ENCODE results near the gene STX18.

The STX18 gene

DNA sequence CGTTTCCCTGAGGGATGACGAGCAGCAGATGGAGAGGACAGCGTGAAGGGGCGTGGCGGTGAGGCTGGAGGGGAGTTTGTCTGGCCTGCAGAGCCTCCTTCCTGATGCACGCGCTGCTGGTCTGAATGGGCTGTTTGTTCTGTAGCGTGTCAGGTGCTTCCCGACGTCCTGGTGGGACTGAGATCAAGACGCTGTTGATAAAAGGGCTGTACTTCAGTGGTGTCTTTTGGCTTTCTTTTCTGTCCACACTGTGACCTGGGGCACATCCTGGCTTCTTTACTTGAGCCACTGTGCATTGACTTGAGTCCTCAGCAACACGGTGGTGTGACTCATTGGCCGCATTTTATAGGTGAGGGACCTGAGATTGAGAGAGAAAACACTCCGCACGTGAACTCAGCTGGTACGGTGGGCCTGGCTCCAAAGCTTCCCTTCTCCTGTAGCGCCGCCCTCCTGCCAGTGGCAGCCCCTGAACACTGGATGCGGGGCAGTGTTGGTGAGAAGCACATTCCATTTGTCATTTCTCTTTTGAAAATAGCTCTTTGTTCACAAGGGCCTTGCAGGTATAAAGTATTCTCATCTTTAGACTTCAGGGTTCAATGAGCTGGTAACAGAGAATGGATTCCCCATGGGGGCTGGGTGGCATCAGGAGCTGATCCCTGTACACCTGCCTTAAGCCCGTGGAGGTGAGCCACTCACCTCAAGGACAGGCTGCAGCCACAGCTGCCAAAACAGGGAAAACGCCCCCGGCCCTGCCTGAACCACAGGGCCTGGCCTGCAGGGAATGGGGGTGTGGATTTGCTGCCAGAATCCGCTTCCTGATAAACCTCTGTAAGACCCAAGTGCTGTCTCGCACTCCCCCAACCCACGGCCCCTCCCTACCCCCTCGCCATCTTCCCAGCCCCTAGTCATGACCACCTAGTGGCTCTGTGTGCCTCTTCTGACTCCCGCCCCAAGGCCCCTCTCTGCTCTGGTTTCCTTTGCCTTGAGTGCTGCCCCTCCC, 125.7 kb downstream of the STX18 start:
- DNase-seq, result no peak

DNA sequence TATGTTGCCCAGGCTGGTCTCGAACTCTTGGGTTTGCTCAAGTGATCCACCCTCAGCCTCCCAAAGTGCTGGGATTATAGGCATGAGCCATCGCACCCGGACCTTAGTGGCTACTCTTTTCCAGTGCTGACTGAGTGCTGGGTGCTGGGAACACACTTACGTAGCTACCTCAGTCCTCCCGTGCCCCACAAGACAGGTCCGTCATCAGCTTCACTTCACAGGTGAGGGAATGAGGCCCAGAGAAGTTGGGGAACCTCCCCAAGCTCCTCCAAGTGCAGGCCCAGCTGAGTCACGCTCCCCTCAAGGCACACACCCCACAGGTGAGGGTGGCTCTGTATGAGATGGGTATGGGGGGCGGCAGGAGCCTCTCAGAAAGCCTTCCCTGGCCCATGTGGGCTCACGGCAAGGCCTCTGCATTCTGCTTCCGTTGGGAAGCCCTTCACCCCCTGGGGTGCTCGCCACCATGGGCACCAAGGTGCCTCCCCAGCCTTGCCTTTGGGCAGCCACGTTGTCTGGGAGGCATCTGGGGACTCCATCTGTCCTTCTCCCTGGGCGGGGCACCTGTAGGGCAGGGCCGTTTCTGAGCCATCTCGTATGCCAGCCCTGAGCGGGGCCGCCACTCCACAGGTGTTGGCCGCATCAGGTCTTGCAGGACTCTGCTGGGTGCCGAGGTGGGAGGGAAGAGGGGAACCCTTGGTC, 126.6 kb downstream of the STX18 start:
- no peak for DNase-seq

DNA sequence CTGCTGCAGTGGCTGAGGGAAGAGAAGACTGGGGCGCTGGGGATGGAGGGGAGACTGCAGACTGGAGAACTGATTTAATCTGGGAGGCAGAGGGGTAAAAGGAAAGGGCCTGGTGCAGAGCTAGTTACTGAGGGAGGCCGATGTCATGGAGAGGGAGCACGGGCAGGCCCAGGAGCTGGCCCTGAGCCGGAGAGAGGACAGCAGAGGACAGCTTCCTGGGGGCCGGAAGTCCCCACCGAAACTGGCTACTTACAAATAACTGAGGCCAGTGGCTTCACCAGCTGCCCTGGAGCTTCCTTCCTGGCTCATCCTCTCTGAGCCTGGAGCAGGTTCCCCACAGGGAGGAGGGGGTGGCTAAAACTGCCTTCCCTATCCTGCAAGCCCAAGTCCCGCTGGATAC, 128.0 kb downstream of the STX18 start:
- DNase-seq, result no peak

DNA sequence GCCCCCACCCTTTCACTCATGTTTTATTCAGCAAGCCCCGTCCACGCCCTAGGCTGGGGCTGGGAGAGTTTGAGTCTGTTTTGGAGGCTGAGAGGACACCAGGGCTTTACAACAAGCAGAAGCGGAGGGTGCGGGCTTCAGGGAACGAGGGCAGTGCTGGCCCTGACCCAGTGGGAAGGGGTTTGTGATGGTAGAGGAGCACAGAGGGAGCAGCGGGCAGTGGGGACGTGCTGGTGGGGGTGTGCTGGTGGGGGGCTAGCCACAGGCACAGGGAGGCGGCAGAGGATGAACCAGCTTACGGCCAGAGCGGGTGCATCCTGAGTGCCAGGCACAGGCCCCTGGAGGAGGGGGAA, 128.5 kb downstream of the STX18 start:
- DNase-seq, result no peak

DNA sequence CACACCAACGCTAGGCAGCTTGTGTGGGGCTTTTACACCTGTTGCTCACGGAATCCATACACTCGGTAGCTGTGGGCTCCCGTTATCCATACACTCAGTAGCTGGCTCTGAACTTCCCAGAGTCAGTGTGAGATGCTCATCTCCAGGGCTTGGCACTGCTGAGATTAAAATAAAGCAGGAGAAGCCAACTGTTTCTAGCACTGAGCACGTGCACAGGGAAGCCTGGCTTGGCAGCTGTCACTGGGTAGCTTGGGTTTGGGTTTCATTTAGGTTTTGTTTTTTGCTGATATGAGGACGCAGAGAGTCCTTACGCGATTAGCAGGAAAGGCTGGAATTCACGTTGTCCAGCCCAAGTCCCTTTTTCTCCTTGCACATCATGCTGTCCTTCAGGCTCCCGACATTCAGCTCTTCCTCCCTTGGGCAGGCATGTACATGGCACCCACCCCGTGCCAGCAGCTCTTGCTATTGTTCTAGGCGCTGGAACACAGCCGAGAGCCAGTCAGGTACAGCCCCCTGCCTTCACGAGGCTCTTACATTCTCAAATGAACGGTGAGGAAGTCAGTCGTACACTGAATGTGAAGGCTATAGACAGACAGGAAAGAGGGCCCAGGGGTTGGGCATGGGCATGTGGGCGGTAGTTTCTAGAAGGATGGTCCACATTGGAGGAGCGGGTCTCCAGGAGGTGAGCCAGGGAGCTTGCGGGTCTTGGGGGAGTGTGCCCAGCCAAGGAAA, 129.0 kb downstream of the STX18 start:
- DNase-seq, result no peak

DNA sequence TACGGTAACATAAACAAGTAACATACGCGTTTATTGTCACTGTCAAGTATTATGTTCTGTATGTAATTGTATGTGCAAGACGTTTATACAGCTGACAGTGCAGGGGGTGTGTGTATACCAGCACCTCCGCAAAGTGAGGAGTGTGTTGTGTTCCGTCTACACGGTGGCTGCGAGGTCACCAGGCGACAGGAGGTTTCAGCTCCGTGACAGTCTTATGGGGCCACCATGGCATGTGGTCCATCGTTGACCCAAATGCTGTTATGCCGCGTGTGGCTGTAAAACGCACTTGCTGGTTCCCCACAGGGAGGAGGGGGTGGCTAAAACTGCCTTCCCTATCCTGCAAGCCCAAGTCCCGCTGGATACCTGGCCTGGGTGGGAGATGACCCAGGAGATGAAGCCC, 129.9 kb downstream of the STX18 start:
- no peak for DNase-seq

DNA sequence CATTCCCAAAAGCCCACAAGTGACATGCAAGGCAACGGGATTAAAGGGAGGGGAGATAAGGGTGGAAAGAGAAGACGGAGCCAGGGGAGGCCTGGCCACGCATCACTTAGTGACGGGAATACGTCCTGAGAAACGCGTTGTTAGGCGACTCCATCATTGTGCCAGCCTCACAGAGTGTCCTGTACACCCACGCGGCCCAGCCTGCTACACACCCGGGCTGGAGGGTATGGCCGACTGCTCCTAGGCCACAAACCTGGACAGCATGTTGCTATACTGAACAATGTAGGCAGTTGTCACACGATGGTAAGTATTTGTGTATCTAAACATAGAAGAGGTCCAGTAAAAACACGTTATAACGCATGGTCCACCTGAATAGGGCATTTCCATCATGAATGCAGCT, 131.6 kb downstream of the STX18 start:
- DNase-seq, result no peak

DNA sequence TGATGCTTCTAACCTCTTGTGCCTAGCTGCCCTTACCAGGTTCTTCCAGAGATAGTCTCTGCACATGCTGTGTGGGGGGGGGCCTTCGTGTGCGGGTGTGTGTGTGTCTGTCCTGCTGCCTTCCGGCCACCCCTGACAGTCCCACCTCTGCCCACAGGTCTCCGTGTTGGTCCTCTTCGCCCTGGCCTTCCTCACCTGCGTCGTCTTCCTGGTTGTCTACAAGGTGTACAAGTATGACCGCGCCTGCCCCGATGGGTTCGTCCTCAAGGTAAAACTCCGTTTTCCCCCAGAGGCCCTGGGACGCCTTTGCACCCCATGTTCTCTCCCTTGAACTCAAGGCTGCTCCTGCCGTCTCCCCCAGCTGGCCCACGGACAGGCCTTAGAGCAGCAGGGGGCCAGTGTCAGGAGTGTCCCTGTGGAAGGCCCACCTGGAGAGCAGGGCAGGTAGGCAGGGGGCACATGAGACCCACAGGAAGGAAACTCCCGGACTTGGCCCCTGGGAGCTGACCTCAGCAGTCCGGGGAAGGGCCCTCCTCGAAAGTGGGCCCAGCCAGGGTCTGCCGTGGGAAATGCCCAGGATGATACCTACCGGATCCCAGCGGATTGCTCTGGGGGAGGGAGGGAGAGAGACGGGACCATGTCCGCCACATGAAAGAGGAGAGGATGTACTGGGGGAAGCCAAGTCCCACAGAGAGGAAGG, 132.3 kb downstream of the STX18 start:
- no peak for DNase-seq

DNA sequence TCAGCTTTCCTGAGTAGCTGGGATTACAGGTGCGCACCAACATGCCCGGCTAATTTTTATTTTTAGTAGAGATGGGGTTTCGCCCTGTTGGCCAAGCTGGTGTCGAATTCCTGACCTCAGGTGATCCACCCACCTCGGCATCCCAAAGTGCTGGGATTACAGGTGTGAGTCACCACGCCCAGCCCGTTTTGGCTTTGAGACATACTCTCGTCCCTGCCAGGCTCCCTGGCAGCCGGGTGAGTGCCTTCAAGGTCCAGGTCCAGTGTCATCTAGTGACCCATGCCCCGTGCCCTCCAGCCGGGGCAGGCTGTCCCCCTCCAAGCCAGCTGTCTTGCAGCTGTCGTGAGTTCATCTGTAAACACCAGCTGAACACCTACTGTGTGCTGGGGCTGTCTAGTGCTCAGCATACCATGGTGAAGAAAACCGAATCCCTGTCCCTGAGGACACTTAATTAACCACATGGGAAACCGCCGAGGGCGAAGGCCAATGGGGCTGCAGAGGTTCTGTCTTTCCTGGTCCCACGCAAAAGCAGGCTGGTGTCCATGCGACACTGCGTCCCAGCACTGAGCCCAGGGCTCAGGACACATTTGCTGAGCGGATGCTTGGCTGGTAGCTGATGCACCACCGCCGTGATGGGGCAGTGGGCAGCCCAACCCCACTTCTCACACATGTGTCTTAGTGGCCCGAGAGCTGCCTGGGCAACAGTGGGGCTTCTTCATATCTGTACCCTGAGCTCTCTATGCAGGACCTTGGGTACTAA, 133.1 kb downstream of the STX18 start:
- DNase-seq, result no peak

DNA sequence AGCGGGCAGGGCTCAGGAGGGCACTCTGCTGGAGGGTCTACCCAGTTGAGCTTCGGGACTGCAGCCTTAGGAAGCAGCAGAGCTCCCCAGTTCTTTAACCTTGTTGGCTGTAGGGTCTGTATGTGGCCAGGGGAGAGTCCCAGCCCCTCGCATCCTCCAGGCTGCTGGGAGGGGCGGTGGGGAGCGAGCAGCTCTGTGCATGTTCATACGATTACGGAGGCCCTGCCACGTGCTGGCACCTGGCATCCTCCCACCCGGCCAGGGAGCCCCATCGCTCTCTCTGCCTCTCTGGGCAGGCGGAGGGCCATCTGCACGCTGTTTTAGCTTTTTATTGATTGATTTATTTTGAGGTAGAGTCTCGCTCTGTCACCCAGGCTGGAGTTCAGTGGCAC, 133.7 kb downstream of the STX18 start:
- no peak for DNase-seq

DNA sequence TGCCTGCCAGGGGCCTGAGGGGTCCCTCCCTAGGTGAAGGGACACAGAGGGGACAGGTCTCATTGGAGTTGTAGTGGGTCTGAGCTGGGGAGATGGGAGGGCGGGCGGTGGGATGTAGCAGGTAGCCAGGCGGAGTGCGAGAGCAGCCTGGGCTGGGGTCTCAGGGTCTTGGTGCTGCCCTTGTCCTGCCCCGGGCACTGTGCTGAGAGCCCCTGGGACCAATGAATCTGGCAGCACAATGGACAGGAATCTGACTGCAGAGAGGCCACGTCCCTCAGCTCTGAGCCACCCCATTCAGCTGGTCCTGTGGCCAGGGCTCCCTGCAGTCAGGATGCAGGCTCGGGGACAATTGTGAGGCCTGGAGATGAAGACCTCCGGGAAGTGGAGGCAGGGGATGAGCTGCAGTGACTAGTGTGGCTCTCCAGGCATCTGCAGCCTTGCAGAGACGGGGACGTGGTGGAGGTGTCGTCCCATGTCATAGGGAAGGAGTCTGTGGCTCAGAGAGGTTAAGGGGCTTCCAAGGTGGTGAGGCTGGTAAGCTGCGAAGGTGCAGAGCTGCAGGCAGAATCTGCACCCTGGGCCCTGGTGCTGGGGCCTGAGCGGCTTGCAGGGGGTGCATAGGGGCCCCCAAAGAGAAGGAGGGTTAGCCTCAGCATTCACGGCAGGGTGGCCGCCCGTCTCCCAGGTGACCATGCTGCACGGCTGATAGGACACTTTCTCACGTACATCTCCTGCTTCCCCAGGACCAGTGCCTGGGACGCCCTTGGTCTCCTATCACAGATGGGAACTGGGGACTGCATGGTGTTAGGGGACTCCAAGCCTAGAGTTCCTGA, 134.3 kb downstream of the STX18 start:
- no peak for DNase-seq

DNA sequence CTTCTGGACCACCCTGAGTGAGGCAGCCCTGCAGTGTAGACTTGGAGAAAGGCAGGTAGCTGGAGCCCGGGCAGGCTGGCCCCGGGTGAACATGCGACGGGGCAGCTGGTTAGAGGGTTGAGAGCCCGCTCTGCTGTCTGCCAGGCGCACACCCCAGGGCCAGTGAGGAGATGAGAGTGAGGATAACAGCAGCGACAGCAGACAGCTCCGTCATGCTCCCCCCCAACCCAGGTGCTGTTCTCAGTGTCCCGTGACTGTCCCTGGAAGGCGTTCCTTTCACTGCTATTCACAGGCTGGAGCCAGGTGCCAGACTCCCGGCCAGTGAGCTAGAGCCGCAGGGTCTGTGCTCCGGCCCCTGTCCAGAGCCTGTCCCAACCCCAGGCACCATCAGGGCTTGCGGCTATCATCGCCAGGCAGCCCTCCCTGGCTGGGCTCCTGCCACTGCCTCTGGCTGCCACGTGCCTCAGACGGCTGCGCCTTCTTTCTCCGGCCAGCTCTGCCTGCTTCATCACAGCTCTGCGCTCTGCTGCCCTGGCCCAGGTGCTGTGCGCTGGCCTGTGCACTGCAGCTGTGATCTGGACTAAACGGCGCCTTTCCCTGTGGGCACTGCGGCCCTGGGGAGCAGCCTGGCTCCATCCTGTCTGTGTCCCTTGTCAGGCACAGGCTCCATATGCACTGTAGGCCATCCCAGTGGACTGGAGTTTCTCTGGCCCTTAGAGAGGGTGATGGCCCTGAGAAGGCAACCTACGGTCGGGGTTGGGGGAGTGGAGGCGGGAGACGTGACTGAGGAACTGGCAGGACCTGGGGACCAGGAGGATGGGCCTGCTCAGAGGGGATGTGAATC, 135.2 kb downstream of the STX18 start:
- DNase-seq, result no peak

DNA sequence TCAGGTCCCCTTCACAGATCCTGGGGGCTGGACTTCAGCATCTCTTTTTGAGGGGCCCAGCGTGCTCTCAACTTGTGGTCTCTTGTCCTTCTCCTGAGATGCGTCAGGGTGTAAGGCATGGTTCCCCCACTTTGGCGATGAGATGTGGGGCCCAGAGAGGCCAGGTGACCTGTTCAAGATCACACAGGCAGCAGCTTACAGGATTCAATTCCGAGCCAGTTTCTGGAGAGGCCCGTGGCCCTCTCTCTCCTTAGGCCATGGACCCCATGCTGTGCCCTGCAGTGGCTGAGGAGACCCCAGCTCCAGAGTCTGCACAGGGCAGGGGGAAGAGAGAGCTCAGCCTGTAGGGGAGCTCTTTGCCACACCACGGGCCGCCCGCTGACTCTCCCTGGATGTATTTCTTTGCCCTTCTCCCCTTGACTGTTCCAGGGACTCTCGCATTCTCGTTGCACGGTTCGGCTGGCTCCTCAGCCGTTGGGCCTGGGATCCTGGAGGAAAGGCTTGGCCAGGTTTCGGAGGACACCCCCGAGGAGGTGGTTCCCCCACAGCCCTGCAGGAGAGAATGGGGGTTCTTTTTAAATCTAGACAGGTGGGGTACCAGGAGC, 136.4 kb downstream of the STX18 start:
- no peak for DNase-seq

DNA sequence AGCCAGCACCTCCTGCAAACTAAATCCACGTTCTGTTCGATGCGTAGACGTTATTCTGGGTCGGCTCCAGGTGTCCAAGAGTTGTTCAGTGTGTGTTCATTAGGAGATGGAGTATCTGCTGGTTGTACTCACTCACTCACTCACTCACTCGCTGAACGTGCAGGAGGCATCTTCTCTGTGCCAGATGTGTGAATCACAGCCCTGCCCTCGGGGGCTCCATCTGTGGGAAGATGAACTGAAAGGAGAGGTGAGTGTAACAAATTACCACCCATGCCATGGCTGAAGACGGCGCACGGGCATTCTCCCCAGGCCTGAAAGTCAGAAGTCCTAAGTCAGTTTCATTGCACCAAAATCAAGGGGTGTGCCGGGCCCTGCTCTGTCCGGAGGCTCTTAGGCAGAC, 138.9 kb downstream of the STX18 start:
- no peak for DNase-seq

DNA sequence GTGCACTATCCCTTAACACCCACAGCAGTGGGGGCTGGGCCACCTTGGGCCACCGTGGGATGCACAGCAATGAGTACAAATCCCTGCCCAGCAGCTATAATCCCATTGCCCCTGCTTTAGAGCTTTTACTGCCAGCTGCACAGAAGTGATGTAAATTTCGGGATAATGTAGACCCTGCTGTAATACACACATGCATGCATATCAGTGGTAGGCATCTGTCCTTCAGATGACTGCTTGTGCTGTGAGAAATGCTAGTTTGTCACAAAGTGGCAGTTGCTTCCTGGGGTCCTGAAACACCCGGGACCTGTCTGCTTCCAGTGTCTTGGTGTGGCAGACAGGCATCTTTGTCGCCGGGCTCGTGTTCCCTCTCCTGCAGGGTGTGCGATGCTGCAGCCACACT, 140.8 kb downstream of the STX18 start:
- DNase-seq, result no peak

DNA sequence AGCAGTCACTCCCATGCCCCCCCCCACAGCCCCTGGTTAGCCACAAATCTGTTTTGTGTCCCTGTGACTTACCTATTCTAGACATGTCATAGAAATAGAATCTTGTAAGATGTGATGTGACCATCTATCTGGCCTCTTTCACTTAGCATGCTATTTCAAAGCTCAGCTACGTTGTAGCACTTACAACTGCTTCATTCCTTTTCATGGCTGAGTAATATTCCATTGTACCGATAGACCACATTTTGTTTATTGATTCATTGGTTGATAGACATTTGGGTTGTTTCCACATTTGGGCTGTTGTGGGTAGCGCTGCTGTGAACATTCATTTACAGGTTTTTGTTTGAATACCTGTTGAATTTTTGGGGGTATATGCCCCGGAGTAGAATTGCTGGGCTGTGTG, 143.4 kb downstream of the STX18 start:
- no peak for DNase-seq

DNA sequence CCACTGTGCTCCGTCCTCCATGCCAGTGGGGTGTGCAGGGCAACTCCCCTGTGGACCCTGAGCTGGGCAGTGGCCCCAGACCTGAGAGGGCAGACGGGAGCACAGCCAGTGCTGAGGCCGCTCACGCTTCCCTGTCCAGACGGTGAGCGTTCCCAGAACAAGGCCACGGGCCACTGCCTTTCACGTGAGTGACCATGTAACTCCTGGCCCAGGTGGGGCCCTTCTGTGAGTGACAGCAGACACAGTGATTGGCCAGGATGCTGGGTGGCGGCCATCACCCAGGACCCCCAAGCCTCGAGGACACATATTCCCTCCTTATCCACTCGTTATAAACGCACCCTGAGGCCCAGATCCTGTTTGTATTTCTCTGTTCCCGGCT, 144.4 kb downstream of the STX18 start:
- DNase-seq, result no peak

DNA sequence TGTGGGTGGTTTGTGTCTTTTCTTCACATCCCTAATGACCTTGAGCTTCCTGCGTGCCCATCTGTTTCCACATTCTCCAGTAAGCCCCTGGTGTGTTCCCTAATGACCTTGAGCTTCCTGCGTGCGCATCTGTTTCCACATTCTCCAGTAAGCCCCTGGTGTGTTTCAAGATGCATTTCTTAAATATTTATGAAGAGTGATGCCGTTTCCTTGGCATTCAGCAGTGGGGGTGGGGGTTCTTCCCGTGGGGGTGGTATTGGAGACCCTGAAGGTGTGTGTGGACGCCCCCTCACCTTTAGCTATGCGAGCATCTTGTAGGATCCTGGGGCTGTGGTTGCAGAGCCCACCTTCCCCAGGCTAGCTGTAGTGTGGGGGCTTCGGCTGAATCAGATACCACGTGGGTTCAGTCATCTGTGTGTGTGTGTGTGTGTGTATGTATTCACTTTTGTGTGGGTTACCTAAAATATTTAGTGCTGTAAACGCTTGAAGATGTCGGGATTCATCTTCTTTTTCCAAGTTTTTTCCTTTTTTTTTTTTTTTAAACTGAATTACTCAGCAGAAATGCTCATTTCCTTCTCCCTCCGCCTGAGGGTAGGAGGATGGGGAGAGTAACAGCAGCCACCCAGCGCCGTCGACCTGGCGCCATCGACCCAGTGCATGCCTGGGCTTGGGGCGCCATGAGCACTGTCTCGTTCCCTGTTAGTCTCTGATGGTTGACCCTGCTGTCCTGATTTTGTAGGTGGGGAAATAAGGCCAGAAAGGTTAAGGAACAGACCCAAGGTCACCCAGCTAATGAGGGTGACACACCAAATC, 145.0 kb downstream of the STX18 start:
- DNase-seq, result no peak

All from hematopoietic multipotent progenitor cell treated with erythropoietin and hydrocortisone succinate and interleukin-3 and kit ligand, for 8 days (in vitro differentiated cells).